GM19468 (cell line): ENCODE measurements around the gene PHC3.
A peak's percentile ranks its signal among the peaks of the same experiment; 100 is the strongest.

Experiments
- ATAC-seq: cut with Tn5 transposase; IDR thresholded peaks from one replicate; pipeline ENCODE4 v1.9.1; 2021; ENCODE audit warnings: mild to moderate bottlenecking, moderate library complexity, moderate number of reproducible peaks; ENCODE audit not compliant: unreplicated experiment; ENCODE audit errors: extremely low read depth

The PHC3 gene

GRCh38 chr3:170049146-170050000 is 132.2 kb downstream of the PHC3 start:
- no peak for ATAC-seq

DNA sequence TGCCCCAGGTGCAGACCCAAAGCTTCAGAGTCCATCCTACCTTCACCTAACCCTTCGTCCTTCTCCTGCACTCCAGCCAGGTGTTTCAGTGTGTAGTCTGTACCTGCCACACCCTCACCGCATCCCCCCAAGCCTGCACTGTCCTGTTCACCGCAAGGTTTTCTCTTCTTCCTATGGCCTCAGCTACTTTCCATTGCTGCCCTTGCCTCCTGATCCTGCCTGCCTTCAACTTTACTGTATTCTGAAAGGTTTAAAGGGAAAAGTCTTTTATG is 134.5 kb downstream of the PHC3 start:
- ATAC-seq: no peak

- no peak for ATAC-seq
Measured at GRCh38 chr3:170046269-170047132, 135.0 kb downstream of the PHC3 start.

GRCh38 chr3:170044795-170045244 is 136.7 kb downstream of the PHC3 start:
- ATAC-seq: peak; percentile 89

- no peak for ATAC-seq
Measured at GRCh38 chr3:170044271-170044670, 137.3 kb downstream of the PHC3 start.

DNA sequence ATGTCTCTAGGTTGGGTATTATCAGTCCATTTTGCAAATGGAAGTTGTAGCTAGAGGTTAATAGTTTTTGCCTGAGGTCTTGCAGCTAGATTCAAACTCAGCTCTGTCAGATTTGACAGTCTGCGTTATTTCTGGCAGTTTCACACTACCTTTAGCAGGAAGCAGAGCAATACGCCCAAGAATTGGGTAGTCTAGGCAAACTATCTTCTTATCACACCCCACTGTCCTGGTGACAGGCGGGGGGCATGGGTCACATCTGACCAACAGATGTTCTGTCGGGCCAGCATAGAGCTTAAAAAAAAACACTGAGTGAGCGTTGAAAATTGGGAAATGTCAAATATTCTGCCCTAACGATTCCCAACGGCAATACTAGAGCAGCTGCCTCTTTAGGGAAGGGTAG is 138.0 kb downstream of the PHC3 start:
- ATAC-seq: no peak

DNA sequence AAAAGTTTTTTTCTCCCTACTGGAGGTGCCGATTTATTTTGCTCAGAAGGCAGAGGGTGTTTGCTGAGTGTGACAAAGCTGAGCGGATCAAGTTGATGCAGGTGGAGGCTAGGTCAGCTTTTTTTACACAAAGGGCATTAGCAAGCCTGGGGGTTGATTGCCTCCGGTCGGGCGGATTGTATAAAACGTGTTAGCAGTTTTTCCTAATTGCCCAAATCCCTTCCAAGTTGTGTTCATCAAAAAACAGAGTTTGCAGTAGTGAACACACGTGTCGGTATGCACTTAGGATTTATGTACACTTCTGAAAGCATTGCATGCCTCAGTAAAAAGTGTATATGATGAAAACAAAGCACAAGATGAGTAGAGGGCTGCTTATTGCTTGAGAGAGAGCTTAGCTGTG is 141.1 kb downstream of the PHC3 start:
- no peak for ATAC-seq

- no peak for ATAC-seq
Measured at GRCh38 chr3:170038434-170039110, 143.0 kb downstream of the PHC3 start.
